ENCODE measurements around the gene PPM1M.

Gene PPM1M

DNA sequence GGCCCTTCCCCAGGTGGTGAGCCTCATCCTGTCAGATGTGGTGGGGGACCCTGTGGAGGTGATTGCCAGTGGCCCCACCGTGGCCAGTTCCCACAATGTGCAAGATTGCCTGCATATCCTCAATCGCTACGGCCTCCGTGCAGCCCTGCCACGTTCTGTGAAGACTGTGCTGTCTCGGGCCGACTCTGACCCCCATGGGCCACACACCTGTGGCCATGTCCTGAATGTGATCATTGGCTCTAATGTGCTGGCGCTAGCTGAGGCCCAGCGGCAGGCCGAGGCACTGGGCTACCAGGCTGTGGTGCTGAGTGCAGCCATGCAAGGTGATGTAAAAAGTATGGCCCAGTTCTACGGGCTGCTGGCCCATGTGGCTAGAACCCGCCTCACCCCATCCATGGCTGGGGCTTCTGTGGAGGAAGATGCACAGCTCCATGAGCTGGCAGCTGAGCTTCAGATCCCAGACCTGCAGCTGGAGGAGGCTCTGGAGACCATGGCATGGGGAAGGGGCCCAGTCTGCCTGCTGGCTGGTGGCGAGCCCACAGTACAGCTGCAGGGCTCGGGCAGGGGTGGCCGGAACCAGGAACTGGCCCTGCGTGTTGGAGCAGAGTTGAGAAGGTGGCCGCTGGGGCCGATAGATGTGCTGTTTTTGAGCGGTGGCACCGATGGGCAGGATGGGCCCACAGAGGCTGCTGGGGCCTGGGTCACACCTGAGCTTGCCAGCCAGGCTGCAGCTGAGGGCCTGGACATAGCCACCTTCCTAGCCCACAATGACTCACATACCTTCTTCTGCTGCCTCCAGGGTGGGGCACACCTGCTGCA is 46.9 kb downstream of the PPM1M start:
- Histone ChIP-seq H3K36me3 (ENCODE audit: insufficient read depth, low read length) (no peaks in the 10 kb centered on the region), H3K4me1 (ENCODE audit: control insufficient read depth, insufficient read depth, low read length, unreplicated experiment) (peaks cover 5% of the 10 kb centered on the region)

GRCh38 chr3:52293491-52294319 is 48.1 kb downstream of the PPM1M start:
- peaks cover 2% of the 10 kb centered on the region for H3K4me1 ChIP-seq (ENCODE audit: control insufficient read depth, insufficient read depth, low read length, unreplicated experiment)
- H3K36me3 ChIP-seq (ENCODE audit: insufficient read depth, low read length) = no peaks in the 10 kb centered on the region
- H3K79me2 ChIP-seq (ENCODE audit: control insufficient read depth, insufficient read depth, low read length, unreplicated experiment) = no peaks in the 10 kb centered on the region
- H2AFZ ChIP-seq (ENCODE audit: low read length, unreplicated experiment) = no peak overlapping the region
- no peak overlapping the region for H3K4me3 ChIP-seq (ENCODE audit: low read depth, low read length)
- H3K27ac ChIP-seq (ENCODE audit: low read depth, low read length) = no peak overlapping the region
- no peaks in the 10 kb centered on the region for H3K27me3 ChIP-seq (ENCODE audit: insufficient read depth, low read length)

More for the DNA sequence above, 46.9 kb downstream of the PPM1M start:
- Histone ChIP-seq H2AFZ (ENCODE audit: low read length, unreplicated experiment) (no peak overlapping the region), H3K27ac (ENCODE audit: low read depth, low read length) (no peak overlapping the region), H3K79me2 (ENCODE audit: control insufficient read depth, insufficient read depth, low read length, unreplicated experiment) (no peaks in the 10 kb centered on the region), H3K27me3 (ENCODE audit: insufficient read depth, low read length) (no peaks in the 10 kb centered on the region), H3K4me3 (ENCODE audit: low read depth, low read length) (no peak overlapping the region)

DNA sequence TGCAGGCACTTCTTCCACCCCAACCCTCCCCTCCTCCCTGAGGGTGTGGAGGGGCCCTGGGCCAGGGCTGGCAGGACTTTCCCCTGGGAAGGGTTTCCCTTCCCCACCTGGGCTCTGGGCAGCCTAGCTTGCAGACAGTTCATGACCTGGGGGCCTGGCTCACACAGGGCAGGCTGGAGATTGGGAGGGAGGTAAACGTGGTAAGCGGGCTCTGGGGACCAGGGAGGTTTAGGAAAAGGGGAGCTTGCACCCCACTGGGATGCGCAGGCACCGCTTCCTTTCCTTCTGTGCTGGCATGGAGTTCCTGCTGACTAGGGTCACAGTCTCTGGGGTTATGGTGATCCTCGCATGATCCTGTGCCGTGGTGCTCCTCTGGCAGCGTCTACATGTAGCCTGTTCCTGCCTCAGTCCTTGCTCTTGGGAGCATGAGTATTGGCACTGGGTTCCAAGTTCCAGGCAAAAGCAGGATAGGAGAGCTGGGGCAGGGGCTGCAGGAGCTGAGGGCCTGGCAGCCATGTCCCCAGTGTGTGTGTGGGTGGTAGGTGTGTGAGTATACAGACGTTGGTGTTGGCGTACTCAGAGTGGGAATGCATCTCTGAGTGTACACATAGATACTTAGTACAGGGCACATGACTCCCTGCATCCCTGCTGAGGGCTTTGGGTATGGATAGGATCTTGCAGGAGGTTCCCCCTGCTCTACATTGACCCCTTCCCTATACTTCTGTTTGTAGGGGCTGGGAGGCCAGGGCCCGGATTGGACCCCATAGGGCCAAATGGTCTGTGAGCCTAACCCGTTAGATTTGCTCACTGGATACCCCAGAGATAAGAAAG is 49.0 kb downstream of the PPM1M start:
- Histone ChIP-seq H3K4me1 (ENCODE audit: control insufficient read depth, insufficient read depth, low read length, unreplicated experiment) (no peaks in the 10 kb centered on the region), H2AFZ (ENCODE audit: low read length, unreplicated experiment) (no peak overlapping the region), H3K79me2 (ENCODE audit: control insufficient read depth, insufficient read depth, low read length, unreplicated experiment) (no peaks in the 10 kb centered on the region), H3K27ac (ENCODE audit: low read depth, low read length) (no peak overlapping the region), H3K27me3 (ENCODE audit: insufficient read depth, low read length) (no peaks in the 10 kb centered on the region), H3K4me3 (ENCODE audit: low read depth, low read length) (no peak overlapping the region), H3K36me3 (ENCODE audit: insufficient read depth, low read length) (no peaks in the 10 kb centered on the region)

DNA sequence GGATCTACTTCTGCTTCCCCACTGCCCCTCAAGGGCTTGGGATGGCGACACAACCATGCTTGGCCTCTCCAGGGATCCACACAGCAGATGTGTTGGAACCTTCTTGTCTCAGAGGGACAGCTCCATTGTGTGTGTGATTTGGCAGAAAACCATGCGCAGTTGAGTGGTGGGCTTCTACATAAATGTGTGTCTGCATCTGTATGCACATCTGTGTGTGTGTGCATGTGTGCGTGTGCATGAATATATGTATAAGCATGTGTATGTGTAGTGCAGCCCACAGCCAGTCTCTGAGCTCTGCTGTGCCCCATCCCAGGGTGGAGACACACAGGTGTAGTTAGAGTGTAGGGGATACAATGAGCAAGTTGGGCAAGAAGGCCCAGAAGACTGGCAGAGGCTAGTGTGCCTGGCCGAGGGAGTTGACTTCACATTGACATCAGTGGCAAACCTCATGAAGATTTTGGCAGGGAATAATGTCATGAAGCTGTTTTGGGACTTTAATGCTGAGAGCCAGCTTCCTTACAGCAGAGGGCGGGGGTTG is 50.2 kb downstream of the PPM1M start:
- H3K36me3 ChIP-seq (ENCODE audit: insufficient read depth, low read length) = no peaks in the 10 kb centered on the region
- H3K27me3 ChIP-seq (ENCODE audit: insufficient read depth, low read length) = no peaks in the 10 kb centered on the region
- H3K4me3 ChIP-seq (ENCODE audit: low read depth, low read length) = no peak overlapping the region
- no peaks in the 10 kb centered on the region for H3K79me2 ChIP-seq (ENCODE audit: control insufficient read depth, insufficient read depth, low read length, unreplicated experiment)
- H3K4me1 ChIP-seq (ENCODE audit: control insufficient read depth, insufficient read depth, low read length, unreplicated experiment) = peaks cover 9% of the 10 kb centered on the region
- no peak overlapping the region for H3K27ac ChIP-seq (ENCODE audit: low read depth, low read length)
- no peak overlapping the region for H2AFZ ChIP-seq (ENCODE audit: low read length, unreplicated experiment)

DNA sequence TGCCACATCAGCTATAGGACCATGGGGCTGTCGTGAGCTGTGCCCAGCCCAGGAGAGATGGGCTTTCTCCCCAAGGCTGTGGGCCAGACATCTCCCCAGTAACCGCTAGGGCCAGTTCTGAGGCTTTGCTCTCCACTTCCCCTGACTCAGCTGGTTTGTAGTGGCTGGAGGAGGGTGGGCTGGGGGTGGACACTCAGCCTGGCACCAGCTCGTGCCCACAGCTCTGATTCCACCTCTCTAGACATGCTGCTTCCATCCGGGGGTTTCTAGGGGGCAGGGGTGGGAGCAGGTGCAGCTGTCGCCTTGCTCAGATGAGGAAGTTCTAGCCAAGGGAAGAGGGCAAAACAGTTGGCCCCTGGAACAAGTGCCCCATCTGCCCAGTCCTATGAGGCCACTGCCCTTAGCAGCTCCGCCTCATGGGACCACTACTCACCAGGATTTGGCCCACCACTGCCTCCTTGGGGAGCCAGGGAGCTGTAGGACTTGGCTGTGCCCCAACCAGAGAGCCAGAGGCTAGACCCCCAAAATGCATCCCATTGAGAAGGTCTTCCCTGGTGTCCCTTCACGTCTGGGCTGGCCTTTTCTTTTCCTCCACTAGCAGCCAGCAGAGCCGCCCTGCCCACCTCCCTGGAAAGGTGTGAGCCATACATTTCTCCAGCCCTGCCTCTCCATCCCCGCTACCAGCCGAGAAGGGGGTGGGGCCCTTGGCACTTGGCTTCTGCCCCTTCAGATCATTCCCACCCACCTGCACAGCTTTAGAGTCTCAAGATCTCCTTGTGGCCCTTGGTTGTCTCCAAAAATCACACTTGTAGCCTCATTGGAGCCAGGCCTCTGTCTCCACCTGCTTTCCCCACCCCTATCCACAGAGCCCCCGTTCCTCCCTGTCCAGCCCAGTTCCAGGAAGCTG is 51.9 kb downstream of the PPM1M start:
- Histone ChIP-seq H3K27ac (ENCODE audit: low read depth, low read length) (no peak overlapping the region), H3K27me3 (ENCODE audit: insufficient read depth, low read length) (no peaks in the 10 kb centered on the region), H3K4me1 (ENCODE audit: control insufficient read depth, insufficient read depth, low read length, unreplicated experiment) (peaks cover 12% of the 10 kb centered on the region), H2AFZ (ENCODE audit: low read length, unreplicated experiment) (no peak overlapping the region), H3K36me3 (ENCODE audit: insufficient read depth, low read length) (no peaks in the 10 kb centered on the region), H3K79me2 (ENCODE audit: control insufficient read depth, insufficient read depth, low read length, unreplicated experiment) (no peaks in the 10 kb centered on the region), H3K4me3 (ENCODE audit: low read depth, low read length) (no peak overlapping the region)

- no peak overlapping the region for H3K4me3 ChIP-seq (ENCODE audit: low read depth, low read length)
- H3K27ac ChIP-seq (ENCODE audit: low read depth, low read length) = no peak overlapping the region
- H3K79me2 ChIP-seq (ENCODE audit: control insufficient read depth, insufficient read depth, low read length, unreplicated experiment) = no peaks in the 10 kb centered on the region
- H3K36me3 ChIP-seq (ENCODE audit: insufficient read depth, low read length) = no peaks in the 10 kb centered on the region
- H2AFZ ChIP-seq (ENCODE audit: low read length, unreplicated experiment) = no peak overlapping the region
- H3K4me1 ChIP-seq (ENCODE audit: control insufficient read depth, insufficient read depth, low read length, unreplicated experiment) = peaks cover 12% of the 10 kb centered on the region
- no peaks in the 10 kb centered on the region for H3K27me3 ChIP-seq (ENCODE audit: insufficient read depth, low read length)
Measured at GRCh38 chr3:52298149-52299098, 52.9 kb downstream of the PPM1M start.

DNA sequence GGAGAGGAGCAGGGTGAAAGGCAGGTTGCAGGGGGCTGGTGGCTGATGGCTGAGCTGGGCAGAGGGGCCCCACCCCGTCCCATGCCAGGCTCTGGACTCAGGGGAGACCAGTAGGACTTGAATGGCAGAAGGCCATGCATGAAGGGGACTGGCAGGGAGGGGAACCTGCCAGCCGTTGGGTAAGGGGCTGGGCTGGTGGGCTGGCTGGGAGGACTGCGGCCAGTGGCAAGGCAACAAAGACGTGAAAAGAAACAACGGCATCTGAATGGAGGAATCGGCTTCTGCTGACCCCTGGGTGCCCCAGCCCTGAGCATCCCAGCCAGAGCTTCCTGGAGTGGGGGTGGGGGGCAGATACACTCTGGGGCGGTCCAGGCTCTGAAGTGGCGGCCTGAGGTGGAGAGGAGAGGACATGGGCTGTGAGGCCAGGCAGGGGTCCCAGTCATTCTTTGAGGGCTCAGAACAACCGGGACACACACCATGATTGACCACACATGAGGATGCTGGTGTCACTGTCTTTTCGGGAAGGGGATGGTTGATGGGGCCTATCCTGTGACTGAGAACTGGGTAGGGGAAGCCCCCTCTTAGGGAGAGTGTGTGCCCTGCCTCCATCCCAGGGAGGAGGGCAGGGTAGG is 53.8 kb downstream of the PPM1M start:
- no peaks in the 10 kb centered on the region for H3K79me2 ChIP-seq (ENCODE audit: control insufficient read depth, insufficient read depth, low read length, unreplicated experiment)

More for the DNA sequence above, 53.8 kb downstream of the PPM1M start:
- peaks cover 12% of the 10 kb centered on the region for H3K4me1 ChIP-seq (ENCODE audit: control insufficient read depth, insufficient read depth, low read length, unreplicated experiment)
- no peak overlapping the region for H3K4me3 ChIP-seq (ENCODE audit: low read depth, low read length)
- no peaks in the 10 kb centered on the region for H3K36me3 ChIP-seq (ENCODE audit: insufficient read depth, low read length)
- no peak overlapping the region for H3K27ac ChIP-seq (ENCODE audit: low read depth, low read length)
- H3K27me3 ChIP-seq (ENCODE audit: insufficient read depth, low read length) = no peaks in the 10 kb centered on the region
- H2AFZ ChIP-seq (ENCODE audit: low read length, unreplicated experiment) = no peak overlapping the region
